ENCODE results near the gene C8G.

The C8G gene

GRCh38 chr9:136983656-136984314 is 38.7 kb downstream of the C8G start:
- Histone ChIP-seq H3K36me3 (ENCODE audit: insufficient read depth, low read length) (no peaks in the 10 kb centered on the region), H3K4me3 (ENCODE audit: low read length) (no peak overlapping the region), H3K4me2 (ENCODE audit: low read length) (no peak overlapping the region), H3K9ac (ENCODE audit: low read depth, low read length) (no peak overlapping the region), H3K4me1 (ENCODE audit: control insufficient read depth, insufficient read depth, low read length) (peaks cover 6% of the 10 kb centered on the region), H3K9me3 (replicated peaks; ENCODE audit: low read length) (no peaks in the 10 kb centered on the region), H3K27me3 (ENCODE audit: control insufficient read depth, insufficient read depth, low read length) (peaks cover 20% of the 10 kb centered on the region)

- Histone ChIP-seq H3K4me3 (ENCODE audit: low read length) (no peak overlapping the region), H3K36me3 (ENCODE audit: insufficient read depth, low read length) (no peaks in the 10 kb centered on the region), H3K27me3 (ENCODE audit: control insufficient read depth, insufficient read depth, low read length) (peaks cover 20% of the 10 kb centered on the region), H3K4me2 (ENCODE audit: low read length) (no peak overlapping the region), H3K9me3 (replicated peaks; ENCODE audit: low read length) (no peaks in the 10 kb centered on the region), H3K9ac (ENCODE audit: low read depth, low read length) (no peak overlapping the region), H3K4me1 (ENCODE audit: control insufficient read depth, insufficient read depth, low read length) (peaks cover 6% of the 10 kb centered on the region)
Observed at GRCh38 chr9:136984464-136985026, 39.5 kb downstream of the C8G start.

- Histone ChIP-seq H3K27me3 (ENCODE audit: control insufficient read depth, insufficient read depth, low read length) (peaks cover 20% of the 10 kb centered on the region), H3K4me3 (ENCODE audit: low read length) (no peak overlapping the region), H3K4me1 (ENCODE audit: control insufficient read depth, insufficient read depth, low read length) (peaks cover 6% of the 10 kb centered on the region), H3K36me3 (ENCODE audit: insufficient read depth, low read length) (no peaks in the 10 kb centered on the region), H3K9me3 (replicated peaks; ENCODE audit: low read length) (no peaks in the 10 kb centered on the region), H3K4me2 (ENCODE audit: low read length) (no peak overlapping the region), H3K9ac (ENCODE audit: low read depth, low read length) (no peak overlapping the region)
Observed at GRCh38 chr9:136985027-136985602, 40.1 kb downstream of the C8G start.

DNA sequence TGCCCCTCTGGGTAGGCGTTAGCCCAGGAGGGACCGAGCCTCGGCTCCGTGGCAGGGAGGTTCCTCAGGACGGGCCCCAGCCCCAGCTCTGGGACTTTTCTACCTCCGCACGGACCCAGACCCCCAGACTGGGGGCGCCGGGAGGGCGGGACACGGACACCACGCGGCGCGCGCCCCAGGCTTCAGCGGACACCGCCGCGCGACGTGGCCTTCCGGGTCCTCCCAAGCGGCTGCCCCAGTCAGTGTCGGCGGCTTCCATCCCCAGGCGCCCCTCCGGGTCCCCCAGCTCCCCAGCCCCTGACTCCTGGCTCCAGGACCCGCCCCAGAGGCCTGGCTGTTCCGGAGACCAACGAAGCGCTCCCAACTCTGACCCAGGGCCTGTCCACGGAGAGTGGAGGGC is 40.8 kb downstream of the C8G start:
- Histone ChIP-seq H3K9me3 (replicated peaks; ENCODE audit: low read length) (no peaks in the 10 kb centered on the region), H3K4me1 (ENCODE audit: control insufficient read depth, insufficient read depth, low read length) (peaks cover 6% of the 10 kb centered on the region), H3K4me3 (ENCODE audit: low read length) (no peak overlapping the region), H3K9ac (ENCODE audit: low read depth, low read length) (no peak overlapping the region), H3K27me3 (ENCODE audit: control insufficient read depth, insufficient read depth, low read length) (peaks cover 20% of the 10 kb centered on the region), H3K36me3 (ENCODE audit: insufficient read depth, low read length) (no peaks in the 10 kb centered on the region), H3K4me2 (ENCODE audit: low read length) (no peak overlapping the region)

- H3K36me3 ChIP-seq (ENCODE audit: insufficient read depth, low read length), result no peaks in the 10 kb centered on the region
- no peak overlapping the region for H3K9ac ChIP-seq (ENCODE audit: low read depth, low read length)
- H3K27me3 ChIP-seq (ENCODE audit: control insufficient read depth, insufficient read depth, low read length), result peaks cover 14% of the 10 kb centered on the region
- no peak overlapping the region for H3K4me3 ChIP-seq (ENCODE audit: low read length)
- H3K9me3 ChIP-seq (replicated peaks; ENCODE audit: low read length), result no peaks in the 10 kb centered on the region
- peaks cover 12% of the 10 kb centered on the region for H3K4me1 ChIP-seq (ENCODE audit: control insufficient read depth, insufficient read depth, low read length)
- no peak overlapping the region for H3K4me2 ChIP-seq (ENCODE audit: low read length)
Observed at GRCh38 chr9:136988872-136989271, 43.8 kb downstream of the C8G start.

GRCh38 chr9:136990242-136990911 is 45.3 kb downstream of the C8G start:
- no peaks in the 10 kb centered on the region for H3K9me3 ChIP-seq (replicated peaks; ENCODE audit: low read length)
- no peak overlapping the region for H3K4me3 ChIP-seq (ENCODE audit: low read length)
- H3K4me2 ChIP-seq (ENCODE audit: low read length), result no peak overlapping the region
- no peak overlapping the region for H3K9ac ChIP-seq (ENCODE audit: low read depth, low read length)
- H3K36me3 ChIP-seq (ENCODE audit: insufficient read depth, low read length), result no peaks in the 10 kb centered on the region
- peaks cover 22% of the 10 kb centered on the region for H3K4me1 ChIP-seq (ENCODE audit: control insufficient read depth, insufficient read depth, low read length)
- no peaks in the 10 kb centered on the region for H3K27me3 ChIP-seq (ENCODE audit: control insufficient read depth, insufficient read depth, low read length)

DNA sequence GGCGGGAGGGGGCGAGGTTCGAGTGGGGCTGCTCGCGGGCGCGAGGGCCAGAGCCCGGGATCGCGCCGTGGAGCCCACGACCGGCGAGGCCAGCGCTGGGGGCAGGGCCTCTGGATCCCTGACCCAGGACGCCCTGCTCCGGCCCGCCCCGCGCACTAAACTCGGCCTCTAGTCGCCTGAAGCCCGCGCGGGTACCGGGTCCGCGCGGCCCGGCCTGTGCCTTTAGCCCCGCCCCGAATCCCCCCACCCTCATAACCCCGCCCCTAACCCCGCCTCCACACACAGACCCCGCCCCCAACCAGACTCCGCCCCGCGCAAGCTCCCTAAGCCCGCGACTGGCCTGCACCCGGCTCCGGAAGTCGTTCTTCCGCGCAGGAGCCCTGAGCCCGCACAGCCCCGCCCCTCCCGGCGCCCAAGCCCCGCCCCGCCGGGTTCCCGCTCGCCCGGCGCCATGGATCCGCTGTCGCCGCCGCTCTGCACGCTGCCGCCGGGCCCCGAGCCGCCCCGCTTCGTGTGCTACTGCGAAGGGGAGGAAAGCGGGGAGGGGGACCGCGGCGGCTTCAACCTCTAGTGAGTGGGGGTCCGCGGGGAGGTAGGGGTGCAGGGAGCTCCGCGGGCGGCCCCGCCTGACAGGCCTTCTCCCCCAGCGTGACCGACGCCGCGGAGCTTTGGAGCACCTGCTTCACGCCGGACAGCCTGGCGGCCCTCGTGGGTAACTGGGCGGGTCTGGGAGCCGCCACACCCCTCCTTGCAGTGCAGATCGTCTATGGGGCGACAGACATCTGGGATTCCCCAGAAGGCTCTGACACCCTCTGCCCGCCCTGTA is 47.2 kb downstream of the C8G start, which contains the start of gene PAXX:
PAXX (plus strand) TSS at position 430 of the 826 bp plus-strand sequence; CDS start at position 452, 22 bp downstream.
- Histone ChIP-seq H3K4me3 (ENCODE audit: low read length) (peak within 1 kb of the TSS; percentile 88), H3K36me3 (ENCODE audit: insufficient read depth, low read length) (no peaks in the 10 kb centered on the region), H3K4me1 (ENCODE audit: control insufficient read depth, insufficient read depth, low read length) (peaks cover 40% of the 10 kb centered on the region), H3K9ac (ENCODE audit: low read depth, low read length) (peak within 1 kb of the TSS; percentile 78), H3K4me2 (ENCODE audit: low read length) (peak within 1 kb of the TSS; percentile 92), H3K9me3 (replicated peaks; ENCODE audit: low read length) (no peaks in the 10 kb centered on the region), H3K27me3 (ENCODE audit: control insufficient read depth, insufficient read depth, low read length) (no peaks in the 10 kb centered on the region)

GRCh38 chr9:136992819-136993369 is 47.9 kb downstream of the C8G start:
- no peaks in the 10 kb centered on the region for H3K27me3 ChIP-seq (ENCODE audit: control insufficient read depth, insufficient read depth, low read length)
- peak overlapping the region; percentile 78 for H3K9ac ChIP-seq (ENCODE audit: low read depth, low read length)
- H3K4me1 ChIP-seq (ENCODE audit: control insufficient read depth, insufficient read depth, low read length), result peaks cover 47% of the 10 kb centered on the region
- H3K4me2 ChIP-seq (ENCODE audit: low read length), result peak overlapping the region; percentile 92
- H3K9me3 ChIP-seq (replicated peaks; ENCODE audit: low read length), result no peaks in the 10 kb centered on the region
- peak overlapping the region; percentile 88 for H3K4me3 ChIP-seq (ENCODE audit: low read length)
- H3K36me3 ChIP-seq (ENCODE audit: insufficient read depth, low read length), result no peaks in the 10 kb centered on the region

DNA sequence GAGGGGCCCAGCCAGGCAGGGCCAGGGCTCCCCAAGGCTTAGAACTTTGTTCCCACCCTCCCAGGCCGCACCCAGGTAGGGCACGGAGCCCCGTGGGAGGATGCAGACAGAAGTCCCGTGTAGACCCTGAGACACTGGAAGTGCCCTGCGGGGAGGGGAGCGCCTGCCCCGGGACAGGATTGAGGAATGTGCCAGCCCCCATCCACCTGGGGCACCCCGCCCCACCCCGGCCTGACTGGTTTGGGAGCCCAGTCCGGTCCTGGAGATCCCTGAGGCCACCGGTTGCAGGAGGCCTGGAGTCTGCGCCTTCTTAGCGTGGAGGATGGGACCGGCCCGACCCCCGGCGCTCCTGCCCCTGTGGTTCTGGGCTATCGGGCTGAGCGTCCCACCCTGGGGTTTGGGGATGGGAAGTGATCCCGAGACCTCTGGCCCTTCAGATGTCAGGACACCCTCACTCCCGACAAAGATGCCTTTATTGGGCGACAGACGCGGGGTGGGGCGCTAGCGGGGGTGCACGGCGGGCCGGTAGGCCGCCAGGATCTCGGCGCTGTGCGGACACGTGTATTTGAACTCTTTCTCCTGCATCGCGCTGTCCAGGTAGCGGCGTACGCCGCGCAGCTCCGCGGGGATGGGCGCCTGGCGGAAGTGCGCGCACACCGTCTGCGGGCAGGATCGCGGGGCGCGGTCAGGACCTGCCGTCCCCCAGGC is 49.3 kb downstream of the C8G start:
- Histone ChIP-seq H3K9me3 (replicated peaks; ENCODE audit: low read length) (no peaks in the 10 kb centered on the region), H3K4me3 (ENCODE audit: low read length) (no peak overlapping the region), H3K27me3 (ENCODE audit: control insufficient read depth, insufficient read depth, low read length) (no peaks in the 10 kb centered on the region), H3K36me3 (ENCODE audit: insufficient read depth, low read length) (no peaks in the 10 kb centered on the region), H3K9ac (ENCODE audit: low read depth, low read length) (no peak overlapping the region), H3K4me1 (ENCODE audit: control insufficient read depth, insufficient read depth, low read length) (peaks cover 52% of the 10 kb centered on the region), H3K4me2 (ENCODE audit: low read length) (peak overlapping the region; percentile 92)

GRCh38 chr9:136994888-136995230 is 49.8 kb downstream of the C8G start:
- H3K4me3 ChIP-seq (ENCODE audit: low read length), result no peak overlapping the region
- no peak overlapping the region for H3K9ac ChIP-seq (ENCODE audit: low read depth, low read length)
- no peaks in the 10 kb centered on the region for H3K27me3 ChIP-seq (ENCODE audit: control insufficient read depth, insufficient read depth, low read length)
- peaks cover 53% of the 10 kb centered on the region for H3K4me1 ChIP-seq (ENCODE audit: control insufficient read depth, insufficient read depth, low read length)
- peak overlapping the region; percentile 80 for H3K4me2 ChIP-seq (ENCODE audit: low read length)
- no peaks in the 10 kb centered on the region for H3K36me3 ChIP-seq (ENCODE audit: insufficient read depth, low read length)
- no peaks in the 10 kb centered on the region for H3K9me3 ChIP-seq (replicated peaks; ENCODE audit: low read length)
